Aorta (tissue), 5 donors: ENCODE data around the gene CTF1. TPM values are rescaled to one million over a fixed set of nuclear protein-coding genes. Genes with fewer than 3 reads are reported as not detected.

Source experiments
- ATAC-seq: fragments of 200-7000 bp; cut with Tn5 transposase; one replicate; pipeline ENCODE4 v1.9.1; 2022; ENCODE audit warnings: moderate library complexity; ENCODE audit not compliant: low FRiP score
- DNase-seq, 2 donors: peaks; one replicate each; pipeline ENCODE4 v3.0.0-alpha.2; 2020
- H3K27ac ChIP-seq, 2 donors: one replicate each; pipeline ENCODE4 v1.5.1; 2013; ENCODE audit warnings: low read length in 2 of 2, mild to moderate bottlenecking in 2 of 2, moderate library complexity in 2 of 2, control low read depth in 1 of 2, inconsistent platforms in 1 of 2, low read depth in 1 of 2
- H3K27me3 ChIP-seq, 2 donors: one replicate each; pipeline ENCODE4 v1.6.1; 2013; ENCODE audit warnings: control low read depth in 1 of 2, low read length in 1 of 2, mild to moderate bottlenecking in 1 of 2, moderate library complexity in 1 of 2; ENCODE audit not compliant: insufficient read depth in 2 of 2, control insufficient read depth in 1 of 2
- H3K36me3 ChIP-seq, 2 donors: one replicate each; pipeline ENCODE4 v1.6.1; 2013; ENCODE audit warnings: control low read depth in 1 of 2, low read length in 1 of 2, mild to moderate bottlenecking in 1 of 2; ENCODE audit not compliant: insufficient read depth in 2 of 2, control insufficient read depth in 1 of 2
- H3K4me1 ChIP-seq, 2 donors: one replicate each; pipeline ENCODE4 v1.6.1; 2013; ENCODE audit warnings: low read length in 2 of 2, control low read depth in 1 of 2, mild to moderate bottlenecking in 1 of 2, moderate library complexity in 1 of 2; ENCODE audit not compliant: insufficient read depth in 2 of 2, control insufficient read depth in 1 of 2
- H3K4me3 ChIP-seq, 2 donors: one replicate each; pipeline ENCODE4 v1.5.1; 2013; ENCODE audit warnings: low read length in 2 of 2, control low read depth in 1 of 2, mild to moderate bottlenecking in 1 of 2
- H3K9me3 ChIP-seq: one replicate; pipeline ENCODE4 v1.6.1; 2013; ENCODE audit warnings: mild to moderate bottlenecking, low read length; ENCODE audit not compliant: control insufficient read depth
- WGBS, 2 donors: extraction: QIAGEN DNeasy Blood & Tissue Kit; methylation state at CpG; one replicate each; pipeline ENCODE4 v1.1.7; 2013; 5-methylcytosine and 5-hydroxymethylcytosine counted together
- intact Hi-C, 2 donors: fragments of 100-400 bp; cut with DNase I; formaldehyde crosslinking; loops; one replicate each; pipeline versions ENCODE4 v1.14.2 to v1.15.0; 2022
- polyA plus RNA-seq, 2 donors: library from polyadenylated mRNA; stranded (reverse); fragments of 200-250 nt; gene quantifications; one replicate each; pipeline ENCODE4 v1.2.3, GENCODE V29; 2013
- total RNA-seq, 2 donors: library from RNA; stranded (reverse); fragmentation: NEBNext Ultra II Directional; extraction: Animal tissue kit (Norgen Biotek cat#: 25700); gene quantifications; one replicate each; pipeline ENCODE4 v1.2.1, GENCODE V29; 2021
- donor health status: healthy with polysubstance abuse.
- donor health status: Bipolar disorder and iron deficiency.
- donor health status: DM: no; HTN: no; CAD: no.
- donor health status: DM: no; HTN: no; CAD: no.
- donor health status: DM: yes; HTN: yes; CAD: no.

Gene CTF1
- total and polyA plus RNA-seq, 4 donors = 6.2 to 7.9 (median 6.8) TPM

DNA sequence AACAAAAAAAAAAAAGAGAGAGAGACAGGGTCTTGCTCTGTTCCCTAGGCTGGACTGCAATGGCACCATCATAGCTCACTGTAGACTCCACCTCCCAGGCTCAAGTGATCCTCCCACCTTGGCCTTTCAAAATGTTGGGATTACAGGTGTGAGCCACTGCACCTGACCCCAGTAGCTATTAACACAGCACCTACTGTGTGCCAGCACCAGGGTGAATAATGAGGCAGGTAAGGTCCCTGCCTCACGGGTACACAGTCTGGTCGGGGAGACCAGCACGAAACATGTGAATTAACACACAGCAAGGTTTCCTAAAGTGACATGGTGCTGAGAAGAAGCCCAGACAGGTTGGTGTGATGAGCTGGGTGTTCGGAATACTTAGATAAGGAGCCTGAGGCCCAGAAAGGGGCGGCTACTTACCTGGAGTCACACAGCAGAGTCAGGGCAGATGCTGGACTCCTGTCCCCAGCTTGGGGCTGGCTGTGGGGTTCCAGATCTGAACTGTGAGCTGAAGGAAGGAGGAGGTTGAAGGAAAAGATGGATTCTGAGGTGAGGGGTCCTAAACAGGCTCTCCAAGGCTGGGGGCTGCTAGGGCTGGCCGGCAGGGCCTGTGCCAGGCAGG is 16.5 kb downstream of the CTF1 start:
- no peaks in the 10 kb centered on the region for H3K36me3 ChIP-seq
- intact Hi-C loops = no loop called here
- no peaks in the 10 kb centered on the region for H3K27me3 ChIP-seq
- no peaks in the 10 kb centered on the region for H3K9me3 ChIP-seq
- no peak for ATAC-seq
- no peaks in the 10 kb centered on the region for H3K4me1 ChIP-seq
- 89 to 92% methylated on average over 6 of the region's 6 CpGs for WGBS, 2 donors
- no peak for DNase-seq
- no peak overlapping the region for H3K27ac ChIP-seq
- no peak overlapping the region for H3K4me3 ChIP-seq

DNA sequence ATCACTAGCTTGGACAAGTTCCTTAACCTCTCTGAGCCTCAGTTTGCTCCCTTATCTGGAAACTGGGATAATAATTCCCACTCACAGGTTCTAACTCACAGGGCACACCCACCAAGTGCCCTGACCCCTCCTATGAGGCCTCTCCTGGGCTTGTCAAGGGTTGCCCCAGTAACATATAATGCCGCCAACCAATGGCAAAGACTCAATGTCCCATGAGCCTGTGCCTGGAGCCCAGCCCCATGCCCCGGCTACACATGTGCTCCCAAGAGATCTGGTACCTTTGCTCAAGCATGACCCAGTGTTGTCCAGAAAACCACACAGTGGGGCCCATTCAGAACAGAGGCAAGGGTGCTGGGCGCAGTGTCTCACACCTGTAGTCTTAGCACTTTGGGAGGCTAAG is 18.4 kb downstream of the CTF1 start:
- H3K9me3 ChIP-seq = no peaks in the 10 kb centered on the region

DNA sequence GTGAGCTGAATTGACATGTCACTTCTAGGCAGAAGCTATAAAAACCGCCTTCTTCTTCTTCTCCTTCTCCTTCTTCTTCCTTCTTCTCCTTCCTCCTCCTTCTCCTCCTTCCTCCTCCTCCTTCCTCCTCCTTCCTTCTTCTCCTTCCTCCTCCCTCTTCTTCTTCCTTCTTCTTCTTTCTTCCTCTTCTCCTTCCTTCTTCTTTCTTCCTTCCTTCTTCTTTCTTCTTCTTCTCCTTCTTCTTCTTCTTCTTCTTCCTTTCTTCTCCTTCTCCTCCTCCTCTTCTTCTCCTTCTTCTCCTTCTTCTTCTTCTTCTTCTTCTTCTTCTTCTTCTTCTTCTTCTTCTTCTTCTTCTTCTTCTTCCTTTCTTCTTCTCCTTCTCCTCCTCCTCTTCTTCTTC is 22.2 kb downstream of the CTF1 start:
- WGBS, 2 donors = 88 to 91% methylated on average over 1 of the region's 1 CpG
- DNase-seq (no peak), ATAC-seq (no peak)
- Histone ChIP-seq H3K27ac (no peak overlapping the region), H3K9me3 (no peaks in the 10 kb centered on the region), H3K4me3 (no peak overlapping the region), H3K27me3 (no peaks in the 10 kb centered on the region), H3K4me1 (peaks cover 0 to 1% of the 10 kb centered on the region in 2 donors), H3K36me3 (no peaks in the 10 kb centered on the region)
- intact Hi-C loops = no loop called here

More for the DNA sequence above, 18.4 kb downstream of the CTF1 start:
- H3K27me3 ChIP-seq = no peaks in the 10 kb centered on the region
- intact Hi-C loops = no loop called here
- no peak for DNase-seq
- H3K4me1 ChIP-seq = no peaks in the 10 kb centered on the region
- WGBS, 2 donors = 92 to 94% methylated on average over 3 of the region's 3 CpGs
- ATAC-seq = no peak
- no peak overlapping the region for H3K27ac ChIP-seq
- no peak overlapping the region for H3K4me3 ChIP-seq
- H3K36me3 ChIP-seq = no peaks in the 10 kb centered on the region

DNA sequence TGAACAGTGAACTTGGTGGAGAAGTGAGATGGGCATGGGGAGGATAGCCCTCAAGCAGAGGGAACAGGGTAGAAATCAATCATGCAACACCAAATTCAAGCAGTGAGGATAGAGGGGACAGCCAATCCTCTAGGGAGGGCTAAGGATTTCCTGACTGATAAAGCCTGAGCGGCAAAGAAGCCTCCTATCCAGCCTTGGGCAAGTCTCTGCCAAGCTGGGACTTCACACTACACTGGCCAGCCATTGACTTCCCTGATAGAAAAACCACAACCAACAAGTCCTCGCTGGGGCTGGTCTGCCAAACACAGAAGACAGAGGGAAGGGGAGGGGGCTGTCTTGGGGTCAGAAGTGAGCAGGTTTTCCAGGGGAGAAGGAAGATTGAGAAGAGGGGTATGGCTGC is 24.5 kb downstream of the CTF1 start:
- H3K4me3 ChIP-seq = no peak overlapping the region
- no peaks in the 10 kb centered on the region for H3K9me3 ChIP-seq
- no peaks in the 10 kb centered on the region for H3K27me3 ChIP-seq
- peaks cover 0 to 1% of the 10 kb centered on the region in 2 donors for H3K4me1 ChIP-seq
- no peak for ATAC-seq
- intact Hi-C loops = loop anchor here (1.0 to 2.0 kb wide), 3 partner anchors 46 to 77 kb away; no protein-coding TSS in a partner anchor
- WGBS, 2 donors = 37 to 63% methylated on average over 2 of the region's 2 CpGs
- no peaks in the 10 kb centered on the region for H3K36me3 ChIP-seq
- peak overlapping the region in 1 of 2 donors; percentile 42 for H3K27ac ChIP-seq
- DNase-seq = no peak

DNA sequence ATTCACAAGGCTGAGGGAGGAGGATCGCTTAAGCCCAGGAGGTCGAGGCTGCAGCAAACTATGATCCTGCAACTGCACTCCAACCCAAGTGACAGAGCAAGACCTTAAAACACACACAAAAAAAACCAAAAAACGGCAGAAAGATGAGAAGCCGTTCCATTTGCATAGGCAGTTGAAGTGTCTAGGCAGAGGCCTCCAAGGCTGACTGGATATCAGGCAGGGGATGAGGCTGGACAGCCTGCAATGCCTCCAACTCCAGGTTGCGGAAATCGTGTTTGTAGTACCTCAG is 25.0 kb downstream of the CTF1 start:
- H3K4me3 ChIP-seq = no peak overlapping the region
- H3K4me1 ChIP-seq = peaks cover 0 to 1% of the 10 kb centered on the region in 2 donors
- H3K36me3 ChIP-seq = no peaks in the 10 kb centered on the region
- H3K9me3 ChIP-seq = no peaks in the 10 kb centered on the region
- DNase-seq (no peak), ATAC-seq (no peak)
- 18 to 19% methylated on average over 6 of the region's 6 CpGs for WGBS, 2 donors
- intact Hi-C loops = loop anchor here (1.0 to 2.0 kb wide), 3 partner anchors 46 to 77 kb away; no protein-coding TSS in a partner anchor
- H3K27ac ChIP-seq = peak overlapping the region in 1 of 2 donors; percentile 52
- H3K27me3 ChIP-seq = no peaks in the 10 kb centered on the region

DNA sequence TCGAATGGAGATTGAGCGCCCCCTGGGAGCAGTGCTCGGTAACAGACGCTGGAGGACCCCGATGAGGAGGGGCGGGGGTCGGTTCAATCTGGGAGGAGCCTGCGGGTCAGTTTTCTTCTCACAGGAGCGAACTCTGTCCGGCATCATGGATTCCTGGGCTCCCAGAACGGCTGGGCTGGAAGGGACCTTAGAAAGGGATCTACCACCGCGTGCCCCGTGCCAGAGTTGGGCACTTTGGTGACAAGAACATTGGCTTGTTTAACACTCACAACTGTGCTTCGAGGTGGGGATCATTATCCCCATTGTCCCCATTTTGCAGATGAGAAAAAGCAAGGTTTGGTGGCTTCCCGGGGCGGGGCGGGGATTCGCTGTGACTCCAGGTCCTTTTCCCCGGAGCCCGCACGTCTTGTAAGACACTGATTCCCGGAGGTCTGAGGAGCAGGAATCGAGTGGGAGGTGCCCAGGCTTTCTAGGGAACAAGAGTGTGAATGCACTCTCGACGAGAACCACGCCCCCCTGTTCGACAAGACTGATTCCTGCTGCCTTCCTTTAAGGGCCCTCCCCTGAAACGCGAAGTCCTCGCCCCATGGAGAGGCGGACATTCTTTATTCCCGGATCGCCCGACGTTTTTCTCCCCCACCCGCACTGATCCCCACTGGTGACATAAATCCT is 25.5 kb downstream of the CTF1 start:
- ATAC-seq = peak; percentile 68
- no peaks in the 10 kb centered on the region for H3K9me3 ChIP-seq
- DNase-seq = peak; percentile 95 to 97
- peaks cover 0 to 1% of the 10 kb centered on the region in 2 donors for H3K4me1 ChIP-seq
- H3K4me3 ChIP-seq = peak overlapping the region; percentile 13 to 45
- intact Hi-C loops = loop anchor here (1.0 to 2.0 kb wide), 5 partner anchors 26 to 263 kb away; partner anchors contain the start of genes CTF1 (in 1 of the 2) and FBRS (in 1 of the 2)
- H3K27ac ChIP-seq = peak overlapping the region in 1 of 2 donors; percentile 63
- no peaks in the 10 kb centered on the region for H3K36me3 ChIP-seq
- H3K27me3 ChIP-seq = no peaks in the 10 kb centered on the region
- WGBS, 2 donors = 0 to 1% methylated on average over 37 of the region's 37 CpGs

DNA sequence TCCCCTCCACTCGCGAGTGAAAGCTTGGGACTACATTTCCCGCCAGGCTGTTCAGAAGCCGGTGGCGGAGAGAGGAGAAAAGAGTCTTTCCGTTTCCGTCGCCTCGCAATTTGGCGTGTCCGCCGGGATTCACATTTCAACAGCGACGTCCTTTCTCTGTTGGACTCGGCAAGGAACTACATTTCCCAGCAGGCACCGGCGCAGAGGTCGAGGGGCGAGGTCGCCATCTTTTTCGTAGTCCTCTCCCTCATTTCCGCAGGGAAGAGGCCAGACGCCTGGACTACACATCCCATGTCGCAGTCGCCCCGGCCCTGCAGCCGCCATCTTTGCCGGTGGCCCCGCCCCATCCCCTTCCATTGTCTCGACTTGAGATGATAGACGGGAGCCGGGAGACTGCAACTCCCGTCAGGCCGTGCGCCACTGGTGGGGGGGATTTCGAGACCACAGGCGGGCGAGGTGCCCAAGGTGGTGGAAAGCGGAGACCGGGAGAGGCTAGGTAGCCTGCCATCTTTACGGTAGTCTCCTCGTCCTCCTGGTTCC is 26.1 kb downstream of the CTF1 start:
- H3K27me3 ChIP-seq = no peaks in the 10 kb centered on the region
- H3K9me3 ChIP-seq = no peaks in the 10 kb centered on the region
- peak; percentile 100 for DNase-seq
- H3K4me3 ChIP-seq = peak overlapping the region; percentile 13 to 33
- peak overlapping the region in 1 of 2 donors; percentile 93 for H3K27ac ChIP-seq
- WGBS, 2 donors = 0% methylated on average over 42 of the region's 42 CpGs
- H3K36me3 ChIP-seq = no peaks in the 10 kb centered on the region
- H3K4me1 ChIP-seq = peaks cover 0 to 1% of the 10 kb centered on the region in 2 donors
- intact Hi-C loops = loop anchor here in 1 of 2 donors (1.0 to 2.0 kb wide), 2 partner anchors 26 to 264 kb away; partner anchors contain the start of genes CTF1 and FBRS
- ATAC-seq = peak; percentile 95

DNA sequence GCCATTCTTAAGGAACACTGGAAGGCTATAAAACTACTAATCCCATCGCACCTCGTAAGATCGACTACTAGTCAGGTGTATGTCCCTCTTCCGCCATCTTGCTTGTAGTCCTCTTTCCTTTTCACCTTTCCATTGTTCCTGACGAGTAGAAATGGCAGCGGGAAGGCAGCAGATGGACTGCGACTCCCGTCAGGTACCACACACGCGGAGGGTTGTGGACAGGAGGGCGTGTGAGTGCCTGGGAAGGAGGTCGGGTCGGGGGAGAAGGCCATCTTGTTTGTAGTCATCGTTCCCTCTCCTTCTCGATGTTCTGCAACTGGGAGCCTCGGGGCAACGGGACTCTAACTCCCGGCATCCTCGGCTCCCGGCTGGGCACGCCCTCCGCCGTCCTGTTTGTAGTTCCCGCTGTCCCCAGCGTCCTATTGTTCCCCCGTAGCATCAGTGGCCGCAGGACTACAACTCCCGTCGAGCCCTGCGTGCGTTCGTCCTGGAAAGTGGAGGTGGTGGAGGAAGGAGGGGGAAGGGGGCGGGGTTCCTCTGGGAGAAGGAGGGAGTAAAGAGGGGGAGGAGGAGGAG is 26.6 kb downstream of the CTF1 start:
- WGBS, 2 donors = 0% methylated on average over 29 to 33 of the region's 33 CpGs
- H3K9me3 ChIP-seq = no peaks in the 10 kb centered on the region
- ATAC-seq = peak; percentile 93
- peak; percentile 100 for DNase-seq
- H3K4me1 ChIP-seq = peaks cover 0 to 1% of the 10 kb centered on the region in 2 donors
- H3K4me3 ChIP-seq = peak overlapping the region; percentile 49 to 90
- peak overlapping the region in 1 of 2 donors; percentile 93 for H3K27ac ChIP-seq
- intact Hi-C loops = loop anchor here in 1 of 2 donors (1.0 to 2.0 kb wide), 2 partner anchors 27 to 264 kb away; partner anchors contain the start of genes CTF1 and FBRS
- no peaks in the 10 kb centered on the region for H3K27me3 ChIP-seq
- H3K36me3 ChIP-seq = no peaks in the 10 kb centered on the region
